A673 (cell line): Measurements from ENCODE around the gene ZBTB44. TPM values are rescaled to one million over a fixed set of nuclear protein-coding genes. Genes with fewer than 3 reads are reported as not detected.
"Not testable (repeated sequence)": the region's sequence is repeated elsewhere in the genome, so short reads cannot be mapped to it uniquely, and the experiment has no call there.

ENCODE experiments used
- BruUV-seq: library from RNA; stranded (reverse); fragments of 400-500 nt; replicated peaks from 2 replicates; lab custom pipeline; 2021; lab: Mats Ljungman, UMichigan
- CTCF ChIA-PET: fragments of 300-600 bp; sonication (Branson Sonifier 250); formaldehyde crosslinking; loops from one replicate; lab custom pipeline; 2022; ENCODE audit warnings: antibody characterized with exemption; lab: Charles Lee
- POLR2A ChIA-PET: fragments of 300-600 bp; sonication (Branson Sonifier 250); formaldehyde crosslinking; loops from one replicate; lab custom pipeline; 2022; ENCODE audit warnings: antibody characterized with exemption; ENCODE audit not compliant: low non-redundant PET; lab: Charles Lee
- DNase-seq: peaks from one replicate; pipeline ENCODE4 v3.0.0-alpha.2; 2015; ENCODE audit warnings: low spot score
- H3K27ac ChIP-seq: fragments of 200-600 bp; sonication (generic); 2 replicates; pipeline ENCODE4 v1.5.1; 2016; ENCODE audit warnings: mixed run types, low read depth, mild to moderate bottlenecking, mixed read lengths, antibody characterized with exemption, low read length; ENCODE audit not compliant: poor library complexity, severe bottlenecking
- H3K27me3 ChIP-seq: fragments of 200-600 bp; sonication (generic); replicated peaks from 2 replicates; pipeline ENCODE4 v1.6.1; 2017; ENCODE audit warnings: mixed run types, low read depth, mild to moderate bottlenecking, mixed read lengths, antibody characterized with exemption, low read length; ENCODE audit not compliant: insufficient read depth, poor library complexity
- H3K36me3 ChIP-seq: fragments of 200-600 bp; sonication (generic); 2 replicates; pipeline ENCODE4 v1.6.1; 2016; ENCODE audit warnings: mixed run types, mild to moderate bottlenecking, mixed read lengths, antibody characterized with exemption, low read length; ENCODE audit not compliant: insufficient read depth, poor library complexity, severe bottlenecking
- H3K4me1 ChIP-seq: fragments of 200-600 bp; sonication (generic); 2 replicates; pipeline ENCODE4 v1.6.1; 2017; ENCODE audit warnings: mixed run types, mild to moderate bottlenecking, mixed read lengths, antibody characterized with exemption, low read length; ENCODE audit not compliant: insufficient read depth, poor library complexity, severe bottlenecking
- H3K4me3 ChIP-seq: fragments of 200-600 bp; sonication (generic); 2 replicates; pipeline ENCODE4 v1.5.1; 2016; ENCODE audit warnings: low read depth, mixed run types, mild to moderate bottlenecking, mixed read lengths, low read length; ENCODE audit not compliant: poor library complexity, severe bottlenecking
- H3K9me3 ChIP-seq: fragments of 200-600 bp; sonication (generic); 2 replicates; pipeline ENCODE4 v1.6.1; 2016; ENCODE audit warnings: mixed run types, low read depth, mild to moderate bottlenecking, mixed read lengths, antibody characterized with exemption, low read length; ENCODE audit not compliant: poor library complexity, severe bottlenecking
- CTCF ChIP-seq: fragments of 300-800, 200-600 bp; sonication (generic); conservative IDR thresholded peaks from 2 replicates; pipeline ENCODE4 v1.5.1; 2017; ENCODE audit warnings: low read depth, mild to moderate bottlenecking, antibody characterized with exemption, low read length, moderate library complexity, mixed read lengths
- EZH2 ChIP-seq: fragments of 200-600 bp; sonication (generic); IDR thresholded peaks from 2 replicates; pipeline ENCODE4 v1.6.1; 2017; ENCODE audit warnings: borderline replicate concordance, low read depth, mild to moderate bottlenecking, mixed read lengths, antibody characterized with exemption, low read length; ENCODE audit not compliant: poor library complexity, severe bottlenecking
- intact Hi-C: fragments of 100-400 bp; cut with micrococcal nuclease; formaldehyde crosslinking; loops from one replicate; pipeline ENCODE4 v1.10.0; 2022; ENCODE audit not compliant: unreplicated experiment
- total RNA-seq: library from RNA; stranded (reverse); gene quantifications from 2 replicates; pipeline ENCODE4 v1.2.3, GENCODE V29; 2021

Gene ZBTB44
- total RNA-seq, 1 experiment from 2014 or later = 37.0 TPM

GRCh38 chr11:130241713-130242112, 73.0 kb downstream of the ZBTB44 start:
- ChIA-PET POLR2A (no interaction called here), CTCF (no interaction called here)
- Histone ChIP-seq H3K36me3 (no peaks in the 10 kb centered on the region), H3K27me3 (no peaks in the 10 kb centered on the region), H3K4me3 (no peak overlapping the region), H3K27ac (no peak overlapping the region), H3K9me3 (no peaks in the 10 kb centered on the region), H3K4me1 (no peaks in the 10 kb centered on the region)
- intact Hi-C loops = no loop called here
- BruUV-seq = no TSS peak
- TF ChIP-seq CTCF (no peak), EZH2 (no peak)
- no peak for DNase-seq

- ChIA-PET CTCF (no interaction called here), POLR2A (no interaction called here)
- H3K36me3 ChIP-seq = peaks cover 9% of the 10 kb centered on the region
- intact Hi-C loops = no loop called here
- H3K9me3 ChIP-seq = no peaks in the 10 kb centered on the region
- H3K27me3 ChIP-seq = no peaks in the 10 kb centered on the region
- TF ChIP-seq CTCF (no peak), EZH2 (no peak)
- no TSS peak for BruUV-seq
- no peak overlapping the region for H3K4me3 ChIP-seq
- DNase-seq = no peak
- H3K27ac ChIP-seq = no peak overlapping the region
- H3K4me1 ChIP-seq = no peaks in the 10 kb centered on the region
Measured at GRCh38 chr11:130237282-130238006, 77.3 kb downstream of the ZBTB44 start.

- Histone ChIP-seq H3K4me1 (no peaks in the 10 kb centered on the region), H3K4me3 (no peak overlapping the region), H3K27me3 (no peaks in the 10 kb centered on the region), H3K9me3 (no peaks in the 10 kb centered on the region), H3K36me3 (peaks cover 9% of the 10 kb centered on the region), H3K27ac (no peak overlapping the region)
- no peak for DNase-seq
- BruUV-seq = no TSS peak
- POLR2A ChIA-PET = no interaction called here
- intact Hi-C loops = no loop called here
- TF ChIP-seq EZH2 (no peak), CTCF (no peak)
- CTCF ChIA-PET = no interaction called here
Measured at GRCh38 chr11:130234315-130234714, 80.4 kb downstream of the ZBTB44 start.

GRCh38 chr11:130233888-130234287, 80.8 kb downstream of the ZBTB44 start:
- CTCF ChIA-PET, H3K4me1 ChIP-seq, POLR2A ChIA-PET, DNase-seq, H3K9me3 ChIP-seq, H3K27ac ChIP-seq, intact Hi-C loops, BruUV-seq, H3K4me3 ChIP-seq, H3K36me3 ChIP-seq, H3K27me3 ChIP-seq: not testable (repeated sequence)

GRCh38 chr11:130233486-130233885, 81.2 kb downstream of the ZBTB44 start:
- BruUV-seq, H3K4me3 ChIP-seq, H3K36me3 ChIP-seq, H3K27ac ChIP-seq, CTCF ChIA-PET, DNase-seq, H3K4me1 ChIP-seq, POLR2A ChIA-PET, H3K9me3 ChIP-seq, H3K27me3 ChIP-seq, intact Hi-C loops: not testable (repeated sequence)
